ENCODE data around the gene ARHGAP18. TPM values are rescaled to one million over a fixed set of nuclear protein-coding genes. Genes with fewer than 3 reads are reported as not detected.

ARHGAP18 gene
- total and polyA plus RNA-seq, 10 of the 15 experiments (the other 5 are each of a cell fraction or from before 2014, with no cell fraction given), result 18.2 to 52.2 (median 31.7) TPM

- TF ChIP-seq E4F1 (IDR thresholded peaks at IDR 0.05; ENCODE audit: borderline replicate concordance, partially characterized antibody) (no peak), NRF1 (conservative IDR thresholded peaks at IDR 0.05; ENCODE audit: low read depth, low read length) (no peak), USF1 (IDR thresholded peaks at IDR 0.05; ENCODE audit: borderline replicate concordance, extremely low read length, insufficient read depth, low read depth, low read length) (no peak), POLR2AphosphoS2 (IDR thresholded peaks at IDR 0.05; ENCODE audit: low read depth, low read length) (no peak), MLLT1 (IDR thresholded peaks at IDR 0.05) (no peak), SREBF1 (IDR thresholded peaks at IDR 0.05; ENCODE audit: low read length) (no peak), RAD51 (IDR thresholded peaks at IDR 0.05) (no peak), CBX3 (IDR thresholded peaks at IDR 0.05; ENCODE audit: borderline replicate concordance, low read depth) (no peak), RELB (IDR thresholded peaks at IDR 0.05; ENCODE audit: low read depth) (no peak), SRF (IDR thresholded peaks at IDR 0.05; ENCODE audit: low read depth in 2 of 2, low read length in 2 of 2) (no peak), MEF2B (IDR thresholded peaks at IDR 0.05; ENCODE audit: partially characterized antibody, poor library complexity, severe bottlenecking) (no peak), ZBTB4 (CRISPR knock-in tag; IDR thresholded peaks at IDR 0.05) (no peak), ELK1 (IDR thresholded peaks at IDR 0.05; ENCODE audit: low read depth, low read length) (no peak), BHLHE40 (IDR thresholded peaks at IDR 0.05; ENCODE audit: borderline replicate concordance in 1 of 2, low read depth in 2 of 2, low read length in 1 of 2) (no peak)
Measured at GRCh38 chr6:129623008-129623732, 86.8 kb downstream of the ARHGAP18 start (continued).

Measured in GM12878 (cell line).